Measurements from ENCODE around the gene DGCR2. TPM values are rescaled to one million over a fixed set of nuclear protein-coding genes. Genes with fewer than 3 reads are reported as not detected.

DGCR2 gene
- total RNA-seq, 4 donors from 2014 or later, result 29.5 to 62.4 (median 30.5) TPM

DNA sequence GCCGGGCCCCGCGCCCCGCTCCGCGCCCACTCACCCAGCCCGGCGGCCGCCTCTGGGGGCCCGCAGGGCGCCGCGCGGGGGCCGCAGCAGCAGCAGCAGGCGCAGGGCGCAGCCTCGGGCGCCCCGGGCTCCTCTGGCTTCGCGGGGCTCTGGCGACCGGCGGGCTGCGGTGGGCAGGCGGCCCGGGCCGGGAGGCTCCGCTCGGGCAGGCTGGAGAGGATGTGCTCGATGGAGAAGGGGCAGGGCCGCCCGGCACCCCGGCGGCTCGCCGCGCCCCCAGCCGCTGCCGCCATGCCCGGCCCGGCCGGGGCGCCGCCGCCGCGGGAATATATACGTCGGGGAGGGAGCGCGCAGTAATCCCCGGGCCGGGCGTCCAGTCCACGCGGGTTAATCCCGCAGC, 27.8 kb upstream of the DGCR2 start, which contains the start of gene GSC2:
Gene GSC2 (minus strand): TSS at position 302 of the 400 bp plus-strand sequence. CDS start 9 bp downstream, at position 293.
- TF ChIP-seq, protein P1, sequence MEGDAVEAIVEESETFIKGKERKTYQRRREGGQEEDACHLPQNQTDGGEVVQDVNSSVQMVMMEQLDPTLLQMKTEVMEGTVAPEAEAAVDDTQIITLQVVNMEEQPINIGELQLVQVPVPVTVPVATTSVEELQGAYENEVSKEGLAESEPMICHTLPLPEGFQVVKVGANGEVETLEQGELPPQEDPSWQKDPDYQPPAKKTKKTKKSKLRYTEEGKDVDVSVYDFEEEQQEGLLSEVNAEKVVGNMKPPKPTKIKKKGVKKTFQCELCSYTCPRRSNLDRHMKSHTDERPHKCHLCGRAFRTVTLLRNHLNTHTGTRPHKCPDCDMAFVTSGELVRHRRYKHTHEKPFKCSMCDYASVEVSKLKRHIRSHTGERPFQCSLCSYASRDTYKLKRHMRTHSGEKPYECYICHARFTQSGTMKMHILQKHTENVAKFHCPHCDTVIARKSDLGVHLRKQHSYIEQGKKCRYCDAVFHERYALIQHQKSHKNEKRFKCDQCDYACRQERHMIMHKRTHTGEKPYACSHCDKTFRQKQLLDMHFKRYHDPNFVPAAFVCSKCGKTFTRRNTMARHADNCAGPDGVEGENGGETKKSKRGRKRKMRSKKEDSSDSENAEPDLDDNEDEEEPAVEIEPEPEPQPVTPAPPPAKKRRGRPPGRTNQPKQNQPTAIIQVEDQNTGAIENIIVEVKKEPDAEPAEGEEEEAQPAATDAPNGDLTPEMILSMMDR (IDR thresholded peaks at IDR 0.05), result no peak
- DNase-seq (ENCODE audit: low spot score) (no peak), ATAC-seq (ENCODE audit: low FRiP score) (no peak)

DNA sequence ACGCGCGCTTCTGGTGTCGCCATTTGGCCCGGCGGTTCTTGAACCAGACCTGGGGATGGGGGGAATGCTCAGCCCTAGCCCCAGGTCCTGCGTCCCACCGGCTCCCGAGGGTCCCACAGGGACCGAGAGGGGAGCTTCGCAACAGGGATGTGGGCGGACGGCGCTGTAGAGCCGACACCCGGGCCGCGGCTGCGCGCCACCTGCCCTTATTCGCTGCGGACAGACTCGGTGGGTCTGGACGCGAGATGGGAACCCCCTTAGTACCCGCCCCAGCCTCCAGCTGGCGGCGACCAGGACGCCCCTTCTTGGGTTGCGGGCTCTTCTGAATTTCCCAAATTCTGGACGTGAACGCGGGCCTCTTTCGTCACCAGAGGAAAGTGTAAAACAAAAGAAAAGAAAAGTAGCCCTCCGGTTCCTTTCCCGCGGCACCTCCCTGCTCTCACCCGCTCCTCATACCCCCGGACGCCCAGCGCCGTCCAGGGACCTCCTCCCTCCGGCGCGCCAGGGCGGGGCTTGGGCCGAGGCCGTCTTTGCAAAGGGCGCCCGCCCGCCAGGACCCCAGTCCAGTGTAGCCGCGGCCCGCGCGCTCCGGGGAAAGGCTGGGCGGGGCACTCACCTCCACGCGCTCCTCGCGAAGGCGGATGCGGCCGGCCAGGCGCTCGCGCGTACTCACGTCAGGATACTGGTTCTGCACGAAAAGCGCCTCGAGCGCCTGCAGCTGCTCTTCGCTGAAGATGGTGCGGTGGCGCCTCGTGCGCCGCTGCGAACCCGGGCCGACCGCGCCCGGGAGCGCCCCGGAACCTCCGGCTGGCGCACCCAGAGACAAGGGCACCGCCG, 27.1 kb upstream of the DGCR2 start:
- TF ChIP-seq, protein P1 (IDR thresholded peaks at IDR 0.05), result no peak
- DNase-seq (ENCODE audit: low spot score) (no peak), ATAC-seq (ENCODE audit: low FRiP score) (no peak)

DNA sequence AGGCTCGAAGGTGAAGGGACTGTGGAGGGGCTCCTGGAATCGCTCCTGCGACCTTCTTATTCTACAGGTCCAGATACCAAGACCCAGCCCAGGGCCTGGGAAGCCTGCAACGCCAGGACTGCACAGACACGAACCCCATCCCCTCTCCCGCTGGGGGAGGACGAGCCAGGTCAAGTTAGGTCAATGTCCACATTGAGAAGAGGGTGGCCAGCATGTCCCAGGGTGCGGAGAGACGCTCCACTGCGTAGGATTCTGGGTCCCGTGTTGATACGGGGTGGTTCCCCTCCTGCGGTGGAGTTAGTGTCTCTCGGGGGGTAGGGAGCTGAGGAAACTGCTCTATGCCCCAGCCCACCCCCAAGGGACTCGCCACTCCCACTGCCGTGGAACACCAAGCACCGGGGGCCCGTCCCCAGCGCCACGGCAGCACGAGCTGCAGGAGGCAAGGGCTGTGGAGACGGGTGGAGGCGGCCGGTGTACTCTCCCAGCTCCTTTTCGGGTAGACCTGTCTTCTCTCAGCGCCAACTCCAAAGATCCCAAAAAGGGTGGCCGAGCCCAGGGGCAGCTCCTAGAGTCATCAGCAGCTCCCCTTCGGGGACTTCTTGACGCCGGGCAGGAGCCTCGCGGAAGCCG, 26.3 kb upstream of the DGCR2 start:
- no peak for ATAC-seq (ENCODE audit: low FRiP score)
- TF ChIP-seq, protein P1 (IDR thresholded peaks at IDR 0.05), result no peak
- DNase-seq (ENCODE audit: low spot score), result no peak

- no peak for DNase-seq (ENCODE audit: low spot score)
- no peak for ATAC-seq (ENCODE audit: low FRiP score)
- TF ChIP-seq, protein P1 (IDR thresholded peaks at IDR 0.05), result no peak
Measured at GRCh38 chr22:19147195-19147780, 25.1 kb upstream of the DGCR2 start.

DNA sequence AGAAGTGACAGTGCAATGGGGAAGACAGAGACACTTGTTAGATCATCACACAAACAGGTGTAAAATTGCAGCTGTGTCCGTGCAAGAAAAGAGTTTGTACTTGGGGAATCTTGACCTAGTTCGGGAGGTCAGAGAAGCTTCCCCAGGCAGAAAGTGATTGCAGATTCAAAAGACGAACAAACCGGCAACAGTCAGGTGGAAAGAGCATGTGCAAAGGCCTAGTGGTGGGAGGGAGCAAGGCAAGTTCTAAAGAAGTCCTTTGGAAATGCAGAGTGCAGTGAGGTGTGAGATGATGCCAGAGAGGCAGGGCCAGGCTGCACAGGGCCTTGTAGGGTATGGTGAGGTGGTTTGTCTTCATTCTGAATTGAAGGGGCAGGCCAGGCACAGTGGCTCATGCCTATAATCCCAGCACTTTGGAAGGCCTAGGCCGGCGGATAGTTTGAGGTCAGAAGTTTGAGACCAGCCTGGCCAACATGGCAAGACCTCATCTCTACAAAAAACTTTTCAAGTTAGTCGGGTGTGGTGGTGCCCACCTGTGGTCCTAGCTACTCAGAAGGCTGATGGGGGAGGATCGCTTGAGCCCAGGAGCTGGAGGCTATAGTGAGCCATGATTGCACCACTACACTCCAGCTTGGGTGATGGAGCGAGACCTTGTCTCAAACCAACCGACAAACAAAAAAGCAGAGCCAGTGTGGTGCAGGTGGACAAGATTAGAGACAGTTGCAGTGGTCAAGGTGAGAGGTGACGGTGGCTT, 24.2 kb upstream of the DGCR2 start:
- no peak for DNase-seq (ENCODE audit: low spot score)
- TF ChIP-seq, protein P1 (IDR thresholded peaks at IDR 0.05), result no peak
- no peak for ATAC-seq (ENCODE audit: low FRiP score)

GRCh38 chr22:19143967-19144400, 21.8 kb upstream of the DGCR2 start:
- no peak for DNase-seq (ENCODE audit: low spot score)
- ATAC-seq (ENCODE audit: low FRiP score), result no peak
- TF ChIP-seq, protein P1 (IDR thresholded peaks at IDR 0.05), result no peak

Measured in omental fat pad (tissue), 4 donors.